AG09319 (cell line): Measurements from ENCODE around the gene PLPP3.

ENCODE experiments used
- DNase-seq: peaks from one replicate; pipeline ENCODE4 v3.0.0-alpha.2; 2010; ENCODE audit warnings: low read depth; ENCODE audit errors: extremely low read depth
- CTCF ChIP-seq: IDR thresholded peaks from 2 replicates; pipeline ENCODE4 v1.5.1; 2011; ENCODE audit warnings: low read depth, mild to moderate bottlenecking, inconsistent platforms, low read length, moderate library complexity

The PLPP3 gene

GRCh38 chr1:56529801-56530200, 49.6 kb downstream of the PLPP3 start:
- no peak for DNase-seq
- TF ChIP-seq CTCF, result no peak

- DNase-seq, result no peak
- no peak for TF ChIP-seq CTCF
These were observed 51.6 kb downstream of the PLPP3 start for GRCh38 chr1:56527548-56528302.

GRCh38 chr1:56526571-56527174, 52.7 kb downstream of the PLPP3 start:
- no peak for TF ChIP-seq CTCF
- DNase-seq, result no peak

GRCh38 chr1:56525489-56526041, 53.8 kb downstream of the PLPP3 start:
- no peak for TF ChIP-seq CTCF
- DNase-seq, result no peak

- DNase-seq, result no peak
- TF ChIP-seq CTCF, result no peak
These were observed 55.1 kb downstream of the PLPP3 start for GRCh38 chr1:56524263-56524662.

GRCh38 chr1:56522680-56523079, 56.7 kb downstream of the PLPP3 start:
- TF ChIP-seq CTCF, result no peak
- no peak for DNase-seq

GRCh38 chr1:56520016-56520601, 59.3 kb downstream of the PLPP3 start:
- no peak for DNase-seq
- TF ChIP-seq CTCF, result no peak
